Measurements from ENCODE around the gene PHC2.
A peak's percentile ranks its signal among the peaks of the same experiment; 100 is the strongest.

PHC2 gene, protein sequence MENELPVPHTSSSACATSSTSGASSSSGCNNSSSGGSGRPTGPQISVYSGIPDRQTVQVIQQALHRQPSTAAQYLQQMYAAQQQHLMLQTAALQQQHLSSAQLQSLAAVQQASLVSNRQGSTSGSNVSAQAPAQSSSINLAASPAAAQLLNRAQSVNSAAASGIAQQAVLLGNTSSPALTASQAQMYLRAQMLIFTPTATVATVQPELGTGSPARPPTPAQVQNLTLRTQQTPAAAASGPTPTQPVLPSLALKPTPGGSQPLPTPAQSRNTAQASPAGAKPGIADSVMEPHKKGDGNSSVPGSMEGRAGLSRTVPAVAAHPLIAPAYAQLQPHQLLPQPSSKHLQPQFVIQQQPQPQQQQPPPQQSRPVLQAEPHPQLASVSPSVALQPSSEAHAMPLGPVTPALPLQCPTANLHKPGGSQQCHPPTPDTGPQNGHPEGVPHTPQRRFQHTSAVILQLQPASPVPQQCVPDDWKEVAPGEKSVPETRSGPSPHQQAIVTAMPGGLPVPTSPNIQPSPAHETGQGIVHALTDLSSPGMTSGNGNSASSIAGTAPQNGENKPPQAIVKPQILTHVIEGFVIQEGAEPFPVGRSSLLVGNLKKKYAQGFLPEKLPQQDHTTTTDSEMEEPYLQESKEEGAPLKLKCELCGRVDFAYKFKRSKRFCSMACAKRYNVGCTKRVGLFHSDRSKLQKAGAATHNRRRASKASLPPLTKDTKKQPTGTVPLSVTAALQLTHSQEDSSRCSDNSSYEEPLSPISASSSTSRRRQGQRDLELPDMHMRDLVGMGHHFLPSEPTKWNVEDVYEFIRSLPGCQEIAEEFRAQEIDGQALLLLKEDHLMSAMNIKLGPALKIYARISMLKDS

DNA sequence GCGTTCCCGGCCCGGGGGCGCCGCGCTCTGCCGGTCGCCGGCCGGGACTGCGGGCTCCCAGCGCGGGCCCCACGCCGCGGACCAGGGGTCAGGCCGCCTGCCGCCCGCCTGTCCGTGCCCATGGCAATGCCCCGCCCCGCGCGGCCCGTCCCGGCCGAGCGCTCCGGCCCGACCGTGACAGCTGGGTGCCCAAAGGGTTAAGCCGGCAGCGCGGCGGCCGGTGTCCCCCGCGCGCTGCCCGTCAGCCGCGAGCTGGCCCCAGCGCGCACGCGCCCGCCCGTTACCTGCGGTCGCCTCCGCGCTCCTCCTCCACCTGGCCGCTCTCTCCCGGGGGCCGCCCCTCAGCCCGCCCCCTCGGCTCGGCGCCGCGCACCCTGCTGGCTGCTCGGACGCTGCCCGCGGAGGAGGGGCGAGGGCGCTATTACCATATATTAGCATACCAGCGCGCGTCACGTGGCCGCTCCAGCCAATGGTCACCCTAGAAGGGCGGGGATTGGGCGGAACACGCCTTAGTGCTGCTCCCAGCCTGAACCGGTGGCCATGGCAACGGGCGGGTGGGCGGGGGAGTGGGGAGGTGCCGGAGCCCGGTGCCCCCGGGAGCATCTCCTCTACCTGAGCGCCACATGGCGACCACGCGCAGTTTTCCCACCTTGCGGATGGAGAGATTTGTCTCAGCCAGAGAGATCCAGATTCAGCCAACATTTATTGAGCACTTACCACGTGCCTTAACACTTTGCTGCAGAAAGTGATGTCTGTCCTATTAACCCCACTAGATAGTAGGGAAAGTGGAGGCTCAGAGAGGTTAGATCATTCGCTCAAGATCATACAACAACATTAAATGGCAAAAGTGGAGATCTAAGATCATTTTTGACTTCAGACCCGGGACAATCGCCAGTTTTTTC, at the start of gene PHC2:
Gene PHC2 (minus strand): TSS at position 404 of the 902 bp plus-strand sequence. CDS start 55,556 bp downstream, outside the sequence.
- peak; percentile 97 for DNase-seq

DNA sequence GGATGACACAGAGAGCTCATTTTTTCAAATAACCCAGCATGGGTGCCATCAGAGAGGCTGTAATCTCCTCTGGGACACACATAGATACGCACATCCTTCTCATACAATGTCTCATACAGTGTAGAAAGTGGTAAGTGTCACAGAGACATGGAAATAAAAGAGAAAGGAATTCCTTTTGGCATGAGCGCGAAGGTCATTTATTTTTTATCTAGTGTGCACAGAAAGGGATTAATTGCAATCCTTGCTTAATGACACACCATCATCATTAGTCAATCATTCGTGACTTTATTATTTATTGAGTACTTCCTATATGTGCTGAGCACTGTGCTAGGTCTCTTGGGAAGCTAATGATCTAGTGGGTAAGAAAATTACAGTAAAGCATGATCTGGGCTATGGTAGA, 46.6 kb upstream of the PHC2 start:
- DNase-seq: no peak

DNA sequence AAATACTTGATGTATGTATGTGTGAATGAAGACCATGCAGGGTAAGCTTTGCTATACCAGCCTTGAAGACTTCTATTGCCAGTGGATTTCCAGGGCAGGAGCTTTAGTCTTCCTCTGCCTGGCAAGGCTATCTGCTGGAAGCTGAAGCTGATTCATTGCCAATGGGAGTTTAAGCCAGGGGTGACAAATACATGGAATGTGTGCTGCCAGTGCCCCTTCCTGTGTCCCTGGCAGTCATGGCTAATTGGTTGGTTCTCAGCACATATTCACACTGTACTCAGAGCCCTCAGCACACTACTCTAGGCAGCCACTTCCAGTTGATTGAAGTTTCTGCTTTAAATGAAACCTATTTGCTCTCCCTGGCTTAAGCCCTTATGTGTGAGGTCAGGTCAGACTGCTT, 43.0 kb upstream of the PHC2 start:
- DNase-seq: no peak

DNA sequence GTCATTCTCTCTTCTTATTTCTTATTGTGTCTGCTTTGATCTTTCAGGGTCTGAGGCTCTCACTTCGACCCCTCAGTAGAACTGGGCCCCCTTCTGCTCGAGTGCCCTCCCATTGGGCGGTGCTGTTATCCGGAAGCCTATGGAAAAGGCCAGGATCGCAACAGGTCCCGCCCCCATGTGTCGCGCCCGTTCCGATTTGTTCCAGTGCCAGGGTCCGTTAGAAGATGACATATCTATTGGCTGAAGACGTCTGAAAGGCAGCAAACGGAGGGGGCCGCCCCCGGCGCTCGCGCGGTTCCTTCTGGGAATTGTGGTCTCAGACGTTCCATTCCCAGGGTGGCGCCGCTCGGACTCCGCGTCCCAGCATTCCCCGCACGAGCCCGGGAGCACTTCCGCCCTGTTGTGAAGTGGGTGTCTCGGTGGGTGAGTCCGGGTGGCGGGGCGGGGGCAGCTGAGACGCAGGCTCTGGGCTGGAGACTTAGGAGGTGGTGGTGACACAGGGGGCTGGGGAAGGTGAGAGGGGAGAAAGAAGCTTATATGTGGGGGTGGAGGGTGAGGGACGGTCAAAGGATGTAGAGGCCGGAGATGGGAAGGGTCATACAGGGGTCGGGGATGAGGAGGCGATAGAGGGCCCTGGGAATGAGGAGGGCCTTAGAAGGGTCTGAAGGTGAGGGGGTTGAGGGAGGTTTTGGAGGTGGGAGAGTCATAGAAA, 41.5 kb upstream of the PHC2 start, which contains the start of gene ZSCAN20:
Gene ZSCAN20 (plus strand): TSS at position 377 of the 712 bp plus-strand sequence. CDS start 6,644 bp downstream, outside the sequence.
- DNase-seq: peak; percentile 99

DNA sequence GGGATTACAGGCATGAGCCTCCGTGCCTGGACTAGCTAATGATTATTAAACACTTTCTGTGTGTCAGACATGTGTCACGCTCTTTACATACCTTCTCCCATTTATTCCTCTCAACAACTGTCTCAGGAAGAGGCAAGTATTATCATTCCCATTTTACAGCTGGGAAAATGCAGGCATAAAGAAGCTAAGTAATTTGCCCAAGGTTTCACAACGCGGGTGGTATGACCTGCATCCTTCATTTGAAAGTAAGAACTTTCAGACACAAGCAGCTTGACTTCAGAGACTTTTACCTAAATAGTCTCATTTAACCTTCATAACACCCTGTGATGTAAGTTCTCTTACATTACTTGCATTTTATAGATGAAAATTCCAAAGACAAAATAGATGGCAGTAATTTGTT, 40.5 kb upstream of the PHC2 start:
- no peak for DNase-seq

DNA sequence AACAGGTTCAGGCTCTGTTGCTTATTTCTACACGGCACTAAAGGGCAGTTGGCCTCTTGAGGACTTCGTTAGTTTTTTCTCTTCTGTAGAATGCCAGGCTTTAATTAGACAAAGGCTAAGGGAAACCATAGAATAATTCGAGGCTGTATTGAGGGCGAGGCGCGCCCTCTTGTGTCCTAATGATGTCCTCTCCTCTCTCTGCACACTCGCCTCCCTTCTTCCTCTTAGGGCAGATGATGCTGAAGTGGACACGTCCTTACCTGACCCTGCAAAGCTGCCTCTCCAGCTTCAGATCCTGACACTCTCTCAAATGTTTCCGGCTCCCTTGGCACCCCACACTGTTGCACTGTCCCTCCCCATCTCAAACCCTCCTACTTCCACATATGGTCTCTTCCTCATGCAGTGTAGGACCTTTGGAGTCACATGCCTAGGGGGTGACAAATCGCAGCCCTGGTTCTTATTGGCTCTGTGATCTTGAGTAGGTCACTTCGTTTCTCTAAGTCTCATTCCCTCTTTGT, 39.7 kb upstream of the PHC2 start:
- DNase-seq: peak; percentile 84

DNA sequence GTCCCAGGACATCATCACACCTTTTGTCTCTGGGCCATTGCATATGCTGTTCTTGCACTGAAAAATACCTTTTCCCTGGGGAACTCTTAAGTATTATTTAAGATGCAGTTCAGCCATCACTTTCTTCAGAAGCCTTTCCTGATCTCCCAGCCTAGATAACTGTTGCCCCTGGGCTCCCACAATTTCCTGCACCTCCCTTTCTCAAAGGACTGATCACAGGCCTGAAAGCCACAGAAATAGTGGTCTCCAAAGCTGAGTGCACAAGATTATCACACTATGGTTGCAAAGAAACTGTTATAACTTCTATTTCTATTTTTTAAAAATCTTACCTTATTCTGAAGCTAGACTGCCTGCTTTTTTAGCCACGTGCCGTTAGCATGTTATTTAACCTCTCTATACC, 38.8 kb upstream of the PHC2 start:
- DNase-seq: no peak

DNA sequence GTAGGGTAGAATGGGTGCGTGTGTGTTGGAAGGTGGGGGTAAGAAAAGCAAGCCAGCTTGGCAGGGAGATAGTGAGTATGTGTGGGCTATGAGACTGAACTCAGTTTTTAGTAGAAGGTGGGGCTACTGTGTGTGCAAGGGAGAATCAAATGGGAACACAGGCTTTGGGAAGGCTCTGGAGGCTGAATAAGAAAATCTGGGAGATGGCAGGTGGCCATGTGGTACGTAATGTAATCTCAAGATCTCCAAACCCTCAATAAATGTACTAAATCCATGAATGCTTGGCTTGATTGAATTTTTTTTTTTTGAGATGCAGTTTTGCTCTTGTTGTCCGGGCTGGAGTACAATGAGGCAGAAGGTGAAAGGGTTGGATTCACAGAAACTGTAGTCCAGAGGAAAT, 38.1 kb upstream of the PHC2 start:
- no peak for DNase-seq

DNA sequence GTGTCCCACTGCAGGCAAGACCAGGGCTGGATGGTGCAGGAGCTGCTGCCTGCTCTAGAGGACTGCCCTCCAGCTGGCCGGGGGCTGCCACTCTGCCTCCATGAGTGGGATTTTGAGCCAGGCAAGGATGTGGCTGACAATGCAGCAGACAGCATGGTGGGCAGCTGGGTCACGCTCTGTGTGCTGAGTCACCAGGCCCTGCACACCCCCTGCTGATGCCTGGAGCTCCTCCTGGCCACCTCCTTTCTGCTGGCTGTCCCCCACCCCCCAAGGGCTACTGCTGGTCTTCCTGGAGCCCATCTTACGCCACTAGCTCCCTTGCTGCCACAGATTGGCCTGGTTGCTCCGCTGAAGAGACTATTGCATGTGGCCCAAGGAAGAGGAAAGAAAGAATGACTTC, 37.6 kb upstream of the PHC2 start:
- DNase-seq: no peak

DNA sequence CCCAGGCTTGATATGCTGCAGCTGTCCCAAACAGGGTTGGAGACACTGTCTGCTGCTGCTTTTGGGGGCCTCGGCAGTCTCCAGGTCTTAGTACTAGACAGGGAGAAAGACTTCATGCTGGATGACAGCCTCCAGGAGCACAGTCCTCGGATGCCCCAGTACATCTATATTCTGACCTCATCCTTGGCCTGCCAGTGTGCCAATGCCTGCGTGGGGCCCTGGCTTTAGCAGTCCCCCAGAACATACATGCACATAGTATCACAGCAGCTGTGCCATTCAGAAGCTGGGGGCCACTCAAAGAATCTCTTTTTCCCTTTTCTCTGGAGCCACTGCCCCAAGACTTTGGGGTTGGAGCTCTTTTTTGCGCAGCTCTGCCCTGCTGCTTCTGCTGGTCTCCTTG, 37.1 kb upstream of the PHC2 start:
- DNase-seq: no peak

DNA sequence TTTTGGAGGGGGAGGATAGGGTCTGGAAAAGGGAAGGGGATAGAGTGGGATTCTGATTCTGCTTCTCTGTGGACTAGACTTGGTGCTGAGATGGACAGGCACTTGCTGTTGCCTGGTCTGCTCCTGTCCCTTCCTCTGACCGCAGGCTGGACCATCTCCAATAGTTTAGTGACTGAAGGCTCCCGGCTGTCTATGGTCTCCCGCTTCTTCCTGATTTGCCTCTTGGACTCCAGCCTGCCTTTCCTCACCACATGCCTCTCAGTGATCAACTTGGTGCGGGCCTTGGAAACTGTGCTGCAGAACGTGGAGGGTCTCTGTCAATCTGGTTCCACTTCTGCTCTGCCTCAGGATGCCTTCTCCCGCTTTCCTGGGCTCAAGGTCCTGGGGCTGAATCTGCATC, 35.3 kb upstream of the PHC2 start:
- no peak for DNase-seq

DNA sequence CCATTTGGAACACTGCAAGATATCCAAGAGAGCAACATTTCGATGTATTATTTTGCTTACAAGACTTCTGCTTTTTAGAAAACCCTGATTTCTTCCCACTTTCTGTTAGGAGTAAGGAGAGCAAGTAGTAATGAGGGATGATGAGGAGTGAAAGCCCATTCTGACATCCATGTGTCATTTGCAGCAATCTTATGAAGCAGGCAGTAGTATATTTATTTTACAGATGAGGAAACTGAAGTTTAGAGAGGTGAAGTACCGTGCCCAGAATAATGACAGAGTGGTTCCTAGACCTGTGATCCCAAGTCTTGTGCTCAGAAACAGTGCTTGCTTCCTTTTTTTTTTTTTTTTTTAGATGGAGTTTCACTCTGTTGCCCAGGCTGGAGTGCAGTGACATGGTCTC, 34.4 kb upstream of the PHC2 start:
- DNase-seq: no peak

DNA sequence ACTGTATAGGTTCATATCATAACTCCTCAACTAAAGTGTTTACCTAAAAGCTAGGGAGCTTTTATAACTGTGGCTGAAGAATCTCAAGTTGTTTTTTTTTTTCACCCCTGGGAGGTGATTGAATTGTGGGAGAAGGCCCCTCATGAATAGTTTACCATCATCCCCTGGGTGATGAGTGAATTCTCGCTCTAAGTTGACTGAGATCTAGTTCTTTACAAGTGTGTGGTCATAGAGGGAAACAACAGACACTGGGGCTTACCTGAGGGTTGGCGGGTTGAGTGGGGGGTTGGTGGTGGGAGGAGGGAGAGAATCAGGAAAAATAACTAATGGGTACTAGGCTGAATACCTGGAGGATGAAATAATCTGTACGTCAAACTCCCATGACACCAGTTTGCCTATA, 33.7 kb upstream of the PHC2 start:
- DNase-seq: no peak

DNA sequence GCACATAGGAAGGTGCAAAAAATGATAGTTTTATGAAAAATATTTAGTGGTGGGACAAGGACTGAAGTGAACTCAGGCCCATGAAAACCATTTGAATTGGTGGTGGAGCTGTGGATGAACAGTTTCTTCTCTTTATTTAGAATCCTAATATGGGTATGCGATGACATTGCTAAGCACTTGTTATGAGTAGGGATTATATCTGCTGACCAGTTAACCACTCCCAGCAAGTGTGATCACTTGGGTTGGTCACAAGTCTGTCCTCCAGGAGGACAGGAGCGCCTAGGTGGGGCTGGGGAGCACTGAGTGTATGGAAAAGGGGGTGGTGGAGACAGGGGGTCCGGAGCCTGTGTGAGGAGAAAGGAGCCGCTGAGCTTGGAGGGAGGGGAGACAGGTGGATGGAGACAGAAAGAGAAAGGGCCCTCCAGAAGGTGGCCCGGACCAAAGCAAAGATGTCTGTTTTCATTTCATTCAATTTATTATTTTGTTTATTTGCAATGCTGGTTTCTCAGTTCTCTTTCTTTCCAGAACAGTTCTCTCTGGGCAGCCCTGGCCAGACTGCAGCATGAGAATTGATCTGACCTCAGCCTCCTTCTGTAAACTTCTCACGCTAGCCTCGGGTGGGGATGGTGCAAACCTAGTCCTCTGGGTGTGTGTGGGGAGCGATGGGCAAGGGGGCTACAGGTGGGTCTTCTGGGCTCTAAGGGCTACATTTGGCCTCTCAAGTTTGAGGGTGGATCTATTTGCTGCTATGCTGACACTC, 31.7 kb upstream of the PHC2 start:
- DNase-seq: no peak

DNA sequence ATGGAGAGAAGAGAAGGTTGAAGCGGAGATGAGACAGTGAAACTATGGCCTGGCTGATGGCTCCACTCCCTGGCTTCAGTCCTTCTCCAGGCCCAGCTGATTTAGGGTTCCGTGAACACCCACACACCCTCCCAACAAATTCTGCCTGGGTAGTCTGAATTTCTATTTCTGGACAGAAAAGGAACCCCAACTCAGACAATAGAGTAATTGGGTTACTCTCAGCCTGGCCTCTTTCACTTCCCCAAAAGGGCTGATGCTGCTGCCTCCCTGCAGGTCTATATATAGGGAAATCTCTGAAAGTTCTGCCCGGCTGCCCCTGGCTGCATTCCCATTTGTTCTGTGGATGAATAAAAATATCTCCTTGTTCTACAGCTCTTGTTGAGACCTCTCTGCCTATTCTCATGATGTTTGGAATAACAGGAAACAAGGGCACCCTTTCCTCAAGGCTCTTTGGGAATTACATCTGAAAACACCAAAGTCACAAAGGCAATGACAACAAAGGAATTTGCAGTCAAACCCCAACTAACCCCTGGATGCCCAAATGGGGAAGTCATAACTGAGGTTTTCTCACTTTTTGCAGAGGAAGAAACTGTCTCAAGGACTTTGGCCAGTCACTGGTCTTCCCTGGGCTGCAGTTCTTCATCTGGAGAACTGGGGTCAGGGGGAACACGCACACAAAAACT, 30.2 kb upstream of the PHC2 start:
- no peak for DNase-seq

DNA sequence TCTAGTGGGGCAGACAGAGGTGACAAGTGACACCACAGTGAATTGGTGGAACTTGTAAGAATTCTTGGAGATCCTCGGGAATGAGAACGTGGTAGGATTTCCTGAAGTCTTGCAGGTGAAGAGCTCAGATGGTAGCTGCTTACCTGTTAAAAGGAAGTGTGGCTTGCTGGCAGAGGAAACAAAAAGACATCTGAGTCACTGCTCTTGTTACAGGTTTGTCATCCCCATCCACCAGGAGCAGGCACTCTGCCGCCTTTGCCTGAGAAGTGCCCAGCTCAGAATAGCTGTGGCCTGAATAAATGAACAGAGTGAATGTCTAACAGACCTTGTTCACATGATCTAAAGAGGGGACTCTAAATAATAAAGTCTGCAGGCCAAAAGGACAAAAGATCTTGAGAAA, 29.2 kb upstream of the PHC2 start:
- no peak for DNase-seq

DNA sequence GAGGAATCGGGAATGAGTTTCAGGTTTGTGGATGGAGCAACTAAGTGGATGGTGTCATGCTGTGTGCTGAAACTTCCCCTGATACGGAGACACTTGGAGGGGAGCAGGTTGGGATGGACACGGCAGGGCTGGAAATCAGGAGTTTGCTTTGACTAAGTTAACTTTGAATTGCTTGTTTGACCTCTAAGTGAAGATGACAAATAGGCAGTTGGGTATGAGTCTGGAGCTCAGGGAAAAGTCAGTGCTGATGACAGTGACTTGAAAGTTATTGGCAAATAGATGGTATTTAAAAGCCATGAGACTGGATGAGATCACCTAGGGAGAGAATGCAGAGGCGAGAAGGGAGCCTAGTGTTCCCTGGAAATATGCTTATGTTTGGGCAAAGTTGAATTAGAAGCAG, 28.8 kb upstream of the PHC2 start:
- DNase-seq: no peak

DNA sequence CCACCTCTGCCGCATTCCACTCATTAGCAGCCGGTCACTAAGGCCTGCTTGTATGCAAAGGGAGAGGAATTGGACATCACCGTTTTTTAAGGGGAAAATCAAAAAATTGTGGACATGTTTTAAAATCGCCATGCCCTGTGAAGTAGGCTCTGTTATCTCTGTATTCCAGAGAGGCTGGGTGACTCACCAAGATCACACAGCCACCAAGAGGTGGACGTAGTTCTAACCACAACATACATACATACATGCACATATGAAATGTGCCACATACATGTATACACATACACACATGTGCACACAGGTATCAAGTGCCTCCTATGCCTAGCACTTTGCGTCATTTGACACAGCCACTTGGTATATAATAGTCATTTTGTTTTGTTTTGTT, 25.6 kb upstream of the PHC2 start:
- DNase-seq: no peak

DNA sequence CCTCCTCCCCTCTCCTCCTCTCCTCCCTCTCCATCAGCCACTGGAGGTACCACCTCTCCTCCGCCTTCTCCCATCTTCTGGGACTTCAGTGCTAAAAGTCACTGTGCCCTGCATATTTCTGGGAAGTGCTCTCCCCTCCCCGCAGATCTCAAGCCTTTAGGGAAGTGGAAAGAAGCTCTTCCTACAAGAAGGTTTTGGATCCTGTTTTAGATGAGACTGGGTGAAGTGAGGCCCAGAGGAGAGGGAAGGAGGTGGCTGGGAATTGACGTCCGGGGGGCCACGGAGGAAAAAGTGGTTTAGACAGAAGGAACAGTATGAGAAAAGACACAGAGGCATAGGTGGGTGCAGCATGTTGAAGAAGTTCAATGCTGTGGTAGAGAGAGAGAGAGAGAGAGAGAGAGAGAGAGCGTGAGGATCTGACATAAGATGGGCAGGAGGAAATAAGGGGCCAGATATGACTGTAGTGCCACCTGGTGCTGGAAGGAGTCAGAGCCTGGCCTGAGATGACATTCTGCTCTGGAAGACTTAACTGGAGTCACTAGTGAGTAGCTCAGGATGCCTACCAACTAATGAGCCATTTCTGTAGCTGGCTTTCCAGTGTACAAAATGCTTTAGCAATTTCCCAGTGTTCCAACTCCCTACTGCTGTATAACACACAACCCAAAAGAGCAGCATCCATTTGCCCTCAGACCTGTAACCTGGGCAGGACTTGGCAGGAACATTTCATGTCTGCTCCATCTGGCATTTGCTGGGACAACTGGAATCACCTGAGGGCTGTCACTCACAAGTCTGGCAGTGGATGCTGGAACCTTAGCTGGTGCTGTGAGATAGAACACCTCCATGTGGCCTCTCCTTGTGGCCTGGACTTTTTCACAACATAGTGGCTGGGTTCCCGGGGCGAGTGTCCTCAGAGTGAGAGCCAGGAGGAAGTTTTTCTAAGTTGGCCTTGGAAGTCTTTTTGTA, 24.9 kb upstream of the PHC2 start:
- peak; percentile 57 for DNase-seq

Data from DMS79 (cell line).